Measurements from ENCODE around the gene GPR84. TPM values are rescaled to one million over a fixed set of nuclear protein-coding genes. Genes with fewer than 3 reads are reported as not detected.
"Not testable (repeated sequence)": the region's sequence is repeated elsewhere in the genome, so short reads cannot be mapped to it uniquely, and the experiment has no call there.

The GPR84 gene
- total RNA-seq, 1 donor from 2014 or later: 2.3 TPM

DNA sequence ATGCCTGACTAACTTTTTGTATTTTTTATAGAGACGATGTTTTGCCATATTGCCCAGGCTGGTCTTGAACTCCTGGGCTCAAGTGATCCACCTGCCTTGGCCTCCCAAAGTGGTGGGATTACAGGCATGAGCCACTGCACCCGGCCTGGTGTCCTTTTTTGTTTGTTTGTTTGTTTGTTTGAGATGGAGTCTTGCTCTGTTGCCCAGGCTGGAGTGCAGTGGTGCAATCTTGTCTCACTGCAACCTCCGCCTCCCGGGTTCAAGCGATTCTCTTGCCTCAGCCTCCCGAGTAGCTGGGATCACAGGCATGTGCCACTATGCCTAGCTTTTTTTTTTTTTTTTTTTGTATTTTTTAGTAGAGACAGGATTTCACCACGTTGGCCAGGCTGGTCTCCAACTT is 10.0 kb downstream of the GPR84 start:
- DNase-seq (ENCODE audit: low spot score); intact Hi-C loops (cut with micrococcal nuclease); H3K4me3 Mint-ChIP-seq; H3K9me3 Mint-ChIP-seq; H3K27me3 Mint-ChIP-seq (ENCODE audit: insufficient read depth); H3K27ac Mint-ChIP-seq: not testable (repeated sequence)
- H3K36me3 Mint-ChIP-seq (ENCODE audit: low read depth): peaks cover 22% of the 10 kb centered on the region
- H3K4me1 Mint-ChIP-seq (ENCODE audit: low read depth): peaks cover 19% of the 10 kb centered on the region

DNA sequence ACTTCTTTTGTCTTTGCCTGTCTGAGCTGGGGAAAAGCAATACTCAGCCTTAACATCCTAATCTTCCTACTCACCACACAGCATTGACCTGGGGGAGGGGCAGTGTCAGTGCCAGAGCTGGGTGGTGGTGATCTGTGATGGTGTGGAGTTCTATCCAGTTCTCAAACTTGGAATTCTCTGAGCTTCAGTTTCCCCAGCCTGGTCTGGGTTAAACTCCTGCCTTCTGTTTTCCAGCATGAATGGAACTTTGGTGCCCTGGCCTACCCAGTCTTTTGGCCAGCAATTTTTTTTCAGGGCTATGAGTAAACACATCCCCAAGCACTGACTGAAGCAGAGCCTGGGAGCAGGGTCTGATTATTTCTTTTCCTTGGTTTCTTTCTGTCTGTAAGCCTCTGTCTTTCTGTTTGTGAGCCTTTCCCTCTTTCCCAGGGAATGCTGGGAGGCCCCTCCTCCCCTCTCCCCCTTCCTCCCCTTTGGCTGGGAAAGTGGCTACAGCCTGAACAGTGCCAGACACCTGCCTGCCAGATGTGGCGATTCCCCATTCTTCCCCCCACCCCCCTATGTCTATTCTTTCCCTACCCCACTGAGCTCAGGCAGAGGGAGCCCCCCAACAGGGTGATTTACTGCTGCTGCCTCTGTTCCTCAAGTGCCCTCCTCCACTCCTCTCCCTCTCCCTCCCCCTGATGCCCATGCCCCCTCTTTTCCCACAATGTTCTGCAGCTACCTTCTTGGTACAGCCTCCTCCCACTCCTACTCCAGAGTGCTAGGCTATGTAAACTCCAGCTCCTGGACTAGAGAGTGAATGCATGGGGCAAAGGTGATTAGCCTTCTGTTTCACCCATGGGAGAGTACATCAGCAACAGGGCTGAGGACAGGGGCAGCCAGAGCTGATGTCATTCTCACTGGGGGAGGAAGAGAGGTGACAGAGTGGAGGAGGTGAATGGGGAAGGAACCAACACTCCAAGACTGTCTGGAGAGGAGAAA is 11.1 kb downstream of the GPR84 start:
- Mint-ChIP-seq H3K27me3 (ENCODE audit: insufficient read depth) (no peaks in the 10 kb centered on the region), H3K4me3 (peak overlapping the region; percentile 58), H3K4me1 (ENCODE audit: low read depth) (peaks cover 19% of the 10 kb centered on the region), H3K27ac (peak overlapping the region; percentile 19), H3K36me3 (ENCODE audit: low read depth) (peaks cover 26% of the 10 kb centered on the region), H3K9me3 (no peaks in the 10 kb centered on the region)
- intact Hi-C loops (cut with micrococcal nuclease): no loop called here
- DNase-seq (ENCODE audit: low spot score): no peak

DNA sequence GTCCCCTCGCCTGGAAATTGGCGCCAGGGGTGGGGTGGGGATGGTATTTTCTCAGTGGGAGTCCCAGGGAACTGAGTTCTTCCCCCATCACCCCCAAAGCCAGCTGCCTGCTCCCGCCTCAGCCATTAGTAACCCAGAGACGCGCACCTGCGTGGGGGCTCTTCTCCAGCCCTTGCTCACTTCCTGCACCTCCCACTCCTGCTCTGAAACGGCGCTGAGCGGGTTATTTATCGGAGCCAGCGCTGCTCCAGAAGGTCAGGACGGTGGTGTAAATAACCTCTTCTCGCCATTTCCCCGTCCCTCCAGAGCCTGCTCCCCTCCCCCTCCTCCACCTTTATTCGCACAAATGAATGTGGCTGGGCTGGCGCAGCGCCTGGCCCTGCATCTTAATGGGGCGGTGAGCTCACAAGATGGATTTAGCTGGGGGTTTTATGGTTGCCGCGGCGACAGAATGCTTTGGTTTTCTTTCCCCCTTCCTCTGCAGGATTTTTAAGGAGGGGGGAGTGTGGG is 12.2 kb downstream of the GPR84 start:
- intact Hi-C loops (cut with micrococcal nuclease): no loop called here
- no peak for DNase-seq (ENCODE audit: low spot score)
- Mint-ChIP-seq H3K4me1 (ENCODE audit: low read depth) (peaks cover 19% of the 10 kb centered on the region), H3K27ac (peak overlapping the region; percentile 45), H3K9me3 (no peaks in the 10 kb centered on the region), H3K27me3 (ENCODE audit: insufficient read depth) (no peaks in the 10 kb centered on the region), H3K36me3 (ENCODE audit: low read depth) (peaks cover 32% of the 10 kb centered on the region), H3K4me3 (peak overlapping the region; percentile 58)

DNA sequence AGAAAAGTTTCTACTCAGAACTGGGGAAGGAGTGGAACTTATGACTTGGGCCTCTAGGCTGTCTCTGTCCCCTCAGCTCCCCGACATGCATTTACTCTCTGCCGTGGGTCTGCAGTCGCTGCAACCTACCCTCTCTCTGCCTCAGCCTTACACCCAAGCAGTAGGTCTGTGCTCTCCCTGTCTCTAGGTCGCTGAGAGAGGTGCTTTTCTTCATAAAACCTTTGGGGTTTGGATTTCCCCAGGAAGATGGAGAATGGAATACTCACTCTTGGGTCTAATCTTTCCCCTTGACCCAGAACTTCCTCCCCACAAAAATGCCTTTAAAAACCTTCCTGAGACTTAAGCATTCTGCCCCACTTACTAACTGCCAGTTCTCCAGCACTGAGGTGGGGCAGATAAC is 12.9 kb downstream of the GPR84 start:
- Mint-ChIP-seq H3K9me3 (no peaks in the 10 kb centered on the region), H3K36me3 (ENCODE audit: low read depth) (peaks cover 34% of the 10 kb centered on the region), H3K4me3 (no peak overlapping the region), H3K4me1 (ENCODE audit: low read depth) (peaks cover 19% of the 10 kb centered on the region), H3K27ac (no peak overlapping the region), H3K27me3 (ENCODE audit: insufficient read depth) (no peaks in the 10 kb centered on the region)
- intact Hi-C loops (cut with micrococcal nuclease): no loop called here
- DNase-seq (ENCODE audit: low spot score): no peak

DNA sequence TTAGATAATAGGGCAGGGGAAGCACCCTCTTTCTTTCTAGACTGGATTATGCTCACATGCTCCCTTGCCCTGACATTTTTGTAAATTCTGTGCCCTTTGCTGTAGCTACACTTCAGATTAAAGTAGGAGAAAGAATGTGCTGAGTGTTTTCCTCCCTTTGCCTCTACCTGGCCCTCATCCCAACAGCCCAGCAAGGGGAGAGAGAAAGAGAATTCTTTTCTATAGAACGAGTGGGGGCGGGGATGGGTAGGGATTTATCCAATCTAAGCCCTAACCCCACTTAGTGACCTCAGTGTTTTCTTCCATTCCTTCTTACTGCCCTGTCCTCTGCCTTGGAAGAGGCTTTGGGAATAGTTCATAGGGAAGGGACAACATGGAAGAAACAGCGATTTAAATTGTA is 13.5 kb downstream of the GPR84 start:
- no peak overlapping the region for H3K27ac Mint-ChIP-seq
- no peak for DNase-seq (ENCODE audit: low spot score)
- H3K4me3 Mint-ChIP-seq: no peak overlapping the region
- peaks cover 34% of the 10 kb centered on the region for H3K36me3 Mint-ChIP-seq (ENCODE audit: low read depth)
- H3K27me3 Mint-ChIP-seq (ENCODE audit: insufficient read depth): no peaks in the 10 kb centered on the region
- peaks cover 19% of the 10 kb centered on the region for H3K4me1 Mint-ChIP-seq (ENCODE audit: low read depth)
- H3K9me3 Mint-ChIP-seq: no peaks in the 10 kb centered on the region
- intact Hi-C loops (cut with micrococcal nuclease): no loop called here

DNA sequence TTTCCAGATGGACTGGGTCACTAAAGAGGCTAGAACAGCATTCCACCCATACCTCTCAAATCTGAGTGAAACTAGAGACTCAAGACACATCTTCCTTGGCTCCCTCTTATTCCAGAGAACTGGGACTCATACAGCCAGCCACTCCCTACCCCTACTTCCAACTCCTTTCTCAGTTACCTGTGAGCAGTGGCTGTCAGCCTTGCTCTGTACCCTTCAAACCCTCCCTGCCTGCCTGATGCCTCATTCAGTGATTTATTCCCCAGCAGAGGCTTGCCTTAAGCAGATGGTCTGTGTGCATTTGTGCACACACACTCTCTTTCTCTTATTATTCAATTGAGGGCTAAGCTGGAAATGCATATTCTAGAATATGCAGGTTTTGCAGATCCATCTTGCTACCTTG is 14.6 kb downstream of the GPR84 start:
- H3K27ac Mint-ChIP-seq: no peak overlapping the region
- no peaks in the 10 kb centered on the region for H3K9me3 Mint-ChIP-seq
- peaks cover 40% of the 10 kb centered on the region for H3K36me3 Mint-ChIP-seq (ENCODE audit: low read depth)
- no peaks in the 10 kb centered on the region for H3K27me3 Mint-ChIP-seq (ENCODE audit: insufficient read depth)
- peaks cover 19% of the 10 kb centered on the region for H3K4me1 Mint-ChIP-seq (ENCODE audit: low read depth)
- intact Hi-C loops (cut with micrococcal nuclease): no loop called here
- no peak overlapping the region for H3K4me3 Mint-ChIP-seq
- no peak for DNase-seq (ENCODE audit: low spot score)

DNA sequence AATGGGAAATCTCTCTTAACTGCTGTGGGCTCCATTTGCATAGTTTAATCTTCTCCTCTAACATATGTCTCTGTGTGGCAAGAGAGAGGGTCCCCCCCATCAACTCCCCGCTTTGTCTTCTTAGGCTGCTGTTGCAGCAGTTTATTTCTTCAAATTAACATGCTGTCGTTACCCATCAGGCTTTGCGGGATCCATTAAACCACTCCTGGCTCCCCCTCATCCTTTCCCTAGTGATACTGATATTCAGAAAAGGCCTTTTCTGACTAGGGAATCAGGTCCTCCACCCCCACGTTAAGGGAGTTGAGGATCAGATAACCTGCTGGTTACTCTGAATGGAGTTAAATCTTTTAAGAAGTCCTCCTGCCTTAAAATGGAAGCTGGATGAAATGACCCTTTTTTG is 15.2 kb downstream of the GPR84 start:
- Mint-ChIP-seq H3K27me3 (ENCODE audit: insufficient read depth) (no peaks in the 10 kb centered on the region), H3K9me3 (no peaks in the 10 kb centered on the region), H3K4me1 (ENCODE audit: low read depth) (peaks cover 19% of the 10 kb centered on the region), H3K27ac (no peak overlapping the region), H3K4me3 (no peak overlapping the region), H3K36me3 (ENCODE audit: low read depth) (peaks cover 40% of the 10 kb centered on the region)
- intact Hi-C loops (cut with micrococcal nuclease): no loop called here
- no peak for DNase-seq (ENCODE audit: low spot score)

DNA sequence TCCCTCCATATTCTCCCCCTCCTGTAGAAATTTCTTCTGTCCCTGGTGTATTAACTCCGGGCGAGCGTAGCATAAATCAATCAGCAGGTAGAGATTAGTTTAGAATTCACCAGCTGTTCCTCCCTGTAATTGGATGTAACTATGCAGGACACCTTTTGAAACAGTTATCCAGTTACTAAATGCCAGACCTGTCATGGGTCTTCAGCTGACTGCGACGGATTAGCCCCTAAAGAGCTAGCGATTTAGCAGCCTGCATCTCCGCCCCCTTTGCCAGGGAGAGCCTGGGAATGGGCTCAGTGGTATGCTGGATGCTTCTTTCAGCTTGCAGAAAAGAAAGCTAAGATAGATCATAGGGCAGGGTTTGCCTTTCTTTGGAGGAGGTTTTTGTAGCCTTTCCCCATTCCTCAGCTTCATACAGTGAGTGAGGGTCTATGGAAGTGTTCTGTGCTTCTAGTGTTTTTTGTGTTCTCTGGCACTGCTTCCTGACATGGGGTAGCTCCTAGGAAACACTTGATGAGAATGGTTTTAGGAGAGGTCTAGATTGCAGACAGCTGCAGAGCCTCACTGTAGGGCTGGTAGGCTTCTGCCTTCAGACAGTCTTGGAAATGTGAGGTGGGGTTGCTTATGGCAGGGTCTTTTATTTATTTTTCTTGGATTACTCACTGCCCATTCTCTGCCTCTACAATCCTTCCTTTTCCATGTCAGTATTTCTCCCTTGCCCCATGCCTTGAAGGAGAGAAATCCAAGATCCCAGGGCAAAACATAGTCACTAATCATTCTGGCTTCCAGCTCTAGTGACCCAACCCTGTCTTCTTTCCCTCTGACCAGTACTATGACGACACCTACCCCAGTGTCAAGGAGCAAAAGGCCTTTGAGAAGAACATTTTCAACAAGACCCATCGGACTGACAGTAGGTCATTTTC is 22.6 kb downstream of the GPR84 start:
- no peak for DNase-seq (ENCODE audit: low spot score)
- Mint-ChIP-seq H3K4me3 (no peak overlapping the region), H3K27ac (no peak overlapping the region), H3K36me3 (ENCODE audit: low read depth) (peaks cover 31% of the 10 kb centered on the region), H3K4me1 (ENCODE audit: low read depth) (peaks cover 12% of the 10 kb centered on the region), H3K9me3 (no peaks in the 10 kb centered on the region), H3K27me3 (ENCODE audit: insufficient read depth) (no peaks in the 10 kb centered on the region)
- intact Hi-C loops (cut with micrococcal nuclease): no loop called here

DNA sequence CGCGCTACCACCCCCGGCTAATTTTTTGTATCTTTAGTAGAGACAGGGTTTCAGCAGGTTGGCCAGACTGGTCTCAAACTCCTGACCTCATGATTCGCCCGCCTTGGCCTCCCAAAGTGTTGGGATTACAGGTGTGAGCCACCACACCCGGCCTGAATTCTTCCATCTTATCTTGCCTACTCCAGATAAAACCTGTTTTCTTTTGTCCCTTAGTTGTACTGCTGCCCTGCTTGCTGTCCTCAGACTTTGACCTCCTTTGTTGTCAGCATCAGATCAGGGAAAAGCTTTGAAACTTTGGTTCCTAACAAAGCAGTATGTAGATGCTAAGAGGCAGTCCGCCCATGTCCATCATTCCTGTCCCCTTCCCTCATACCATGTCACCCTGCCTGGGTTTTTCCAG is 23.4 kb downstream of the GPR84 start:
- intact Hi-C loops (cut with micrococcal nuclease): no loop called here

DNA sequence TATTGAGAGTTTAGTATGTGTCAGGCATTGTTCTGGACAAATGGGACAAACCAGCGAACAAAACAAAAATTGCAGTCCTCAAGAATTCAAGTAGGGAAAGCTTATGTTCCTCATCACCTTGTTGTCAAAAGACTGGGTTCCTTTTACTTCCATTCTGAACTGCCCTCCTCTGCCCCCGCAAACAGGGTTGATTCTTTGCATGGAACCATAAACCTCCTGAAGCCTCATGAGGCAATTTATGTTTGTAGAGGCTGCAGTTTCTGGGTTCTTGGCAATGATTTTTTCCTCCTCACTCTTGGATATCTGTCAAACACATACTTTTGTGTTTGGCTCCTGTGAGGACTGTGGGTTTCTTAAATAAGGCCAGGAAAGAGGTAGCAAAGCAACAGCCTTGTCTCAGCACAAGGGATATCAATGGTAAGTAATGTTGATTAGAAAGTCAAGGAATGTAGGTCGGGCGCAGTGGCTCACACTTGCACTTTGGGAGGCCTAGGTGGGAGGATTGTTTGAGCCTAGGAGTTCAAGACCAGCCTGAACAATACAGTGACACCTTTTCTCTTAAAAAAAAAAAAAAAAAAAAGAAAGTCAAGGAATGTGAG is 25.5 kb downstream of the GPR84 start:
- Mint-ChIP-seq H3K9me3 (no peaks in the 10 kb centered on the region), H3K27ac (no peak overlapping the region), H3K4me3 (no peak overlapping the region), H3K36me3 (ENCODE audit: low read depth) (peaks cover 26% of the 10 kb centered on the region), H3K27me3 (ENCODE audit: insufficient read depth) (no peaks in the 10 kb centered on the region), H3K4me1 (ENCODE audit: low read depth) (peaks cover 13% of the 10 kb centered on the region)
- intact Hi-C loops (cut with micrococcal nuclease): no loop called here
- DNase-seq (ENCODE audit: low spot score): no peak

More for the DNA sequence above, 23.4 kb downstream of the GPR84 start:
- Mint-ChIP-seq H3K4me3 (no peak overlapping the region), H3K9me3 (no peaks in the 10 kb centered on the region), H3K36me3 (ENCODE audit: low read depth) (peaks cover 31% of the 10 kb centered on the region), H3K27me3 (ENCODE audit: insufficient read depth) (no peaks in the 10 kb centered on the region), H3K4me1 (ENCODE audit: low read depth) (peaks cover 12% of the 10 kb centered on the region), H3K27ac (no peak overlapping the region)
- DNase-seq (ENCODE audit: low spot score): no peak

DNA sequence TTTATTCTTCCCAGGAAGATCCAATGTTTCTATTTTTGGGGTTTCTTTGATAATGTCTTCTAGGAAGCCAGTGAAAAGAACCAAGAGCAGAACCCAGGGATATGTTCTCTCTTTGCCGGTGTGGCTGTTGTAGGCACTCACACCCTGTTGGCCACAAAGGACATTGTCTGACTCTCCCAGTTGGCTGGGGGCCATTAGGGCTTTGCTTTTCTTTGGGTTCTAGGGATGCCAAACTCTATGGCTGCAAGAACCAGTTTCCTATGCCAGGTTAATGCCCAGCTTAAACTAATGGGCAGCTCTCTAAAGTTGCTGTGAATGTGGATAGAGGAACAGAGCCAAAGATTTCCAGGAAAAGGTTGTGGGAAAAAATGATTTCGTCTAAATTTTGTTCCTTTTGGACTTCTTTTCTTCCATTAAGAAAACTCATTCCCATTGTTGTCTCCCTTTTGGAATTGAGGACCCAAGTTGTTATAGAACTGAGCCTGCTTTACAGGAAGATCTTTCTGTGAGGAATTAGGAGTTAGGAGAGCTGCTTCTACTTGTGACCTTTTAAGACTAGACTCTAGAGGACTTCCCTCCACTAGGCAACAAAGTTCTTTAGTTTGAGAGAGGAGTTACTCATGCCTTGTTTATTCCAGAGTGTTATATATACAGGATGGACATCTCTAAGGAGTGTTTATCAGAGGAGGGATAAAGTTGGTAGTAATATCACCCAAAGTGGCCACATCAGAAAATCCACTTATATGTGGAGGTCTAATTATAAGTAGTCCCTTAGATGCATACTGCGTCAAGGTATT is 26.2 kb downstream of the GPR84 start:
- H3K27me3 Mint-ChIP-seq (ENCODE audit: insufficient read depth): no peaks in the 10 kb centered on the region
- H3K9me3 Mint-ChIP-seq: no peaks in the 10 kb centered on the region
- no peak for DNase-seq (ENCODE audit: low spot score)
- H3K4me3 Mint-ChIP-seq: no peak overlapping the region
- peaks cover 23% of the 10 kb centered on the region for H3K36me3 Mint-ChIP-seq (ENCODE audit: low read depth)
- peaks cover 21% of the 10 kb centered on the region for H3K4me1 Mint-ChIP-seq (ENCODE audit: low read depth)
- intact Hi-C loops (cut with micrococcal nuclease): no loop called here
- no peak overlapping the region for H3K27ac Mint-ChIP-seq

DNA sequence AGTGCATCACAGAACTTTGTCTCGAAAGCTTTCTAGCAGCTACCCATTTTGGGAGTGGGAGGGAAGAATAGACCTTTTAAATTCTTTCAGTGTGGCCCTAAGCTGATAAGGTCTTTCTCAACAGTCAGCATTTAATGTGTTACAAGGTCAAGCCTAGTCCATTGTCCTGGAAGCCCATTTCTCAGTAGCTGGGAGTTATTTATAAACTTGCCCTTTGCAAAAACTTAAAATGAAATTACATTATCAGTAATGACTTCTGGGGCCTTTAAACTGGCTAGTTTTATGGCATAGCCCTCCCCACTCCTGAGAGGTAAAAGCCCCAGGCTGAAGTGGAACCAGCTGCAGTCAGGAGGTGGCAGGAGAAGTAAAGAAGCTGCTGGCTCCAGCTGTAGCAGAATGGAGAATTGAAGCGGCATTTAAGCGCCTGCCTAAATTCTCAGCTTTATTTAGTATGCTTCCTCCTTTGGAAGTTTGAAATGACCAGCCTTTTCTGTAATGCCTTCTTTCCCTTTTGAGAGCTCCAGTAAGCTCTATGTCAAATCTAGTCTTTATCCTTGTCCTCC is 26.9 kb downstream of the GPR84 start:
- DNase-seq (ENCODE audit: low spot score): no peak
- peaks cover 19% of the 10 kb centered on the region for H3K36me3 Mint-ChIP-seq (ENCODE audit: low read depth)
- no peaks in the 10 kb centered on the region for H3K27me3 Mint-ChIP-seq (ENCODE audit: insufficient read depth)
- H3K27ac Mint-ChIP-seq: no peak overlapping the region
- no peaks in the 10 kb centered on the region for H3K9me3 Mint-ChIP-seq
- peaks cover 21% of the 10 kb centered on the region for H3K4me1 Mint-ChIP-seq (ENCODE audit: low read depth)
- H3K4me3 Mint-ChIP-seq: no peak overlapping the region
- intact Hi-C loops (cut with micrococcal nuclease): no loop called here
